IgD-negative memory B cell (primary cell): Measurements from ENCODE around the gene CHMP4A. TPM values are rescaled to one million over a fixed set of nuclear protein-coding genes. Genes with fewer than 3 reads are reported as not detected.
"Not testable (repeated sequence)": the region's sequence is repeated elsewhere in the genome, so short reads cannot be mapped to it uniquely, and the experiment has no call there.

Experiments
- H3K27ac Mint-ChIP-seq, 3 donors: one replicate each; pipeline ENCODE4 v1.8.0; 2020 to 2022; ENCODE audit warnings: mild to moderate bottlenecking in 3 of 3, mixed read lengths in 3 of 3, moderate library complexity in 1 of 3
- H3K27me3 Mint-ChIP-seq: one replicate; pipeline ENCODE4 v1.8.0; 2021; ENCODE audit warnings: mixed read lengths
- H3K36me3 Mint-ChIP-seq: one replicate; pipeline ENCODE4 v1.8.0; 2020; ENCODE audit warnings: mild to moderate bottlenecking, mixed read lengths
- H3K4me1 Mint-ChIP-seq, 3 donors: one replicate each; pipeline ENCODE4 v1.8.0; 2020 to 2022; ENCODE audit warnings: mixed read lengths in 3 of 3, mild to moderate bottlenecking in 1 of 3
- H3K4me3 Mint-ChIP-seq, 4 donors: one replicate each; pipeline ENCODE4 v1.8.0; 2020 to 2022; ENCODE audit warnings: mild to moderate bottlenecking in 4 of 4, mixed read lengths in 4 of 4, moderate library complexity in 3 of 4
- H3K9me3 Mint-ChIP-seq, 3 donors: one replicate each; pipeline ENCODE4 v1.8.0; 2020 to 2021; ENCODE audit warnings: mixed read lengths in 3 of 3, mild to moderate bottlenecking in 1 of 3
- polyA plus RNA-seq: library from polyadenylated mRNA; unstranded; fragments of 300-500 nt; fragmentation: Illumina TruSeq; gene quantifications from one replicate; pipeline ENCODE4 v1.2.3, GENCODE V29; 2021

Gene CHMP4A
- polyA plus RNA-seq, 1 donor from 2014 or later = 170 TPM

GRCh38 chr14:24237463-24237955, 24.2 kb upstream of the CHMP4A start:
- Mint-ChIP-seq H3K36me3 (no peaks in the 10 kb centered on the region), H3K4me3 (peak overlapping the region in 2 of 4 donors; percentile 1 to 92), H3K4me1 (peaks cover 21 to 53% (median 49%) of the 10 kb centered on the region in 3 donors), H3K9me3 (no peaks in the 10 kb centered on the region), H3K27ac (peak overlapping the region in 1 of 3 donors; percentile 39), H3K27me3 (no peaks in the 10 kb centered on the region)

GRCh38 chr14:24236689-24237462, 23.6 kb upstream of the CHMP4A start:
- Mint-ChIP-seq H3K36me3 (no peaks in the 10 kb centered on the region), H3K9me3 (no peaks in the 10 kb centered on the region), H3K27ac (peak overlapping the region in 1 of 3 donors; percentile 77), H3K4me3 (peak overlapping the region in 1 of 4 donors; percentile 92), H3K4me1 (peaks cover 23 to 53% (median 48%) of the 10 kb centered on the region in 3 donors), H3K27me3 (no peaks in the 10 kb centered on the region)

GRCh38 chr14:24235804-24236688, 22.8 kb upstream of the CHMP4A start:
- peaks cover 30 to 57% (median 53%) of the 10 kb centered on the region in 3 donors for H3K4me1 Mint-ChIP-seq
- H3K27ac Mint-ChIP-seq = peak overlapping the region; percentile 76 to 81 (median 77)
- no peaks in the 10 kb centered on the region for H3K36me3 Mint-ChIP-seq
- H3K27me3 Mint-ChIP-seq = no peaks in the 10 kb centered on the region
- H3K4me3 Mint-ChIP-seq = peak overlapping the region in 1 of 4 donors; percentile 92
- H3K9me3 Mint-ChIP-seq = no peaks in the 10 kb centered on the region

- Mint-ChIP-seq H3K27ac (peak overlapping the region; percentile 82 to 89 (median 88)), H3K27me3 (no peaks in the 10 kb centered on the region), H3K4me1 (peaks cover 22 to 45% (median 41%) of the 10 kb centered on the region in 3 donors), H3K36me3 (no peaks in the 10 kb centered on the region), H3K4me3 (peak overlapping the region; percentile 16 to 92 (median 42)), H3K9me3 (no peaks in the 10 kb centered on the region)
Measured at GRCh38 chr14:24234095-24235005, 21.1 kb upstream of the CHMP4A start.

- peak overlapping the region; percentile 92 to 100 (median 99) for H3K4me3 Mint-ChIP-seq
- no peaks in the 10 kb centered on the region for H3K36me3 Mint-ChIP-seq
- peak overlapping the region in 2 of 3 donors; percentile 88 to 94 for H3K27ac Mint-ChIP-seq
- no peaks in the 10 kb centered on the region for H3K9me3 Mint-ChIP-seq
- peaks cover 25 to 38% (median 35%) of the 10 kb centered on the region in 3 donors for H3K4me1 Mint-ChIP-seq
- H3K27me3 Mint-ChIP-seq = no peaks in the 10 kb centered on the region
Measured at GRCh38 chr14:24233538-24233866, 20.2 kb upstream of the CHMP4A start.

GRCh38 chr14:24232645-24233537, 19.6 kb upstream of the CHMP4A start, which contains the start of gene GMPR2:
GMPR2 (plus strand) TSS chr14:24232929; CDS start chr14:24233254, 325 bp downstream.
- Mint-ChIP-seq H3K9me3 (no peaks in the 10 kb centered on the region), H3K27ac (peak within 1 kb of the TSS; percentile 88 to 97 (median 94)), H3K36me3 (no peaks in the 10 kb centered on the region), H3K4me3 (peak within 1 kb of the TSS; percentile 92 to 100 (median 99)), H3K4me1 (peaks cover 25 to 34% (median 31%) of the 10 kb centered on the region in 3 donors), H3K27me3 (no peaks in the 10 kb centered on the region)

GRCh38 chr14:24232121-24232644, 18.9 kb upstream of the CHMP4A start, which contains the start of gene NEDD8:
NEDD8 (minus strand) TSS chr14:24232367; CDS start chr14:24232267, 100 bp downstream.
- Mint-ChIP-seq H3K4me1 (peaks cover 27 to 34% (median 28%) of the 10 kb centered on the region in 3 donors), H3K27ac (peak within 1 kb of the TSS; percentile 88 to 97 (median 94)), H3K9me3 (no peaks in the 10 kb centered on the region), H3K4me3 (peak within 1 kb of the TSS; percentile 92 to 100 (median 99)), H3K36me3 (no peaks in the 10 kb centered on the region), H3K27me3 (no peaks in the 10 kb centered on the region)

- H3K4me3 Mint-ChIP-seq = peak overlapping the region; percentile 92 to 100 (median 99)
- peak overlapping the region; percentile 86 to 97 (median 88) for H3K27ac Mint-ChIP-seq
- H3K36me3 Mint-ChIP-seq = no peaks in the 10 kb centered on the region
- H3K9me3 Mint-ChIP-seq = no peaks in the 10 kb centered on the region
- H3K27me3 Mint-ChIP-seq = no peaks in the 10 kb centered on the region
- H3K4me1 Mint-ChIP-seq = peaks cover 22 to 38% (median 33%) of the 10 kb centered on the region in 3 donors
Measured at GRCh38 chr14:24231263-24232120, 18.2 kb upstream of the CHMP4A start.

- Mint-ChIP-seq H3K27ac (peak overlapping the region in 1 of 3 donors; percentile 63), H3K9me3 (no peaks in the 10 kb centered on the region), H3K4me3 (peak overlapping the region in 1 of 4 donors; percentile 45), H3K4me1 (peaks cover 17 to 30% (median 29%) of the 10 kb centered on the region in 3 donors), H3K36me3 (no peaks in the 10 kb centered on the region), H3K27me3 (no peaks in the 10 kb centered on the region)
Measured at GRCh38 chr14:24228902-24229301, 15.6 kb upstream of the CHMP4A start.

GRCh38 chr14:24226473-24226872, 13.2 kb upstream of the CHMP4A start:
- H3K9me3 Mint-ChIP-seq = no peaks in the 10 kb centered on the region
- peak overlapping the region in 1 of 4 donors; percentile 45 for H3K4me3 Mint-ChIP-seq
- no peaks in the 10 kb centered on the region for H3K36me3 Mint-ChIP-seq
- peak overlapping the region in 1 of 3 donors; percentile 32 for H3K27ac Mint-ChIP-seq
- H3K27me3 Mint-ChIP-seq = no peaks in the 10 kb centered on the region
- H3K4me1 Mint-ChIP-seq = peaks cover 5 to 22% (median 18%) of the 10 kb centered on the region in 3 donors

- Mint-ChIP-seq H3K4me3 (peak overlapping the region in 1 of 4 donors; percentile 37), H3K4me1 (peaks cover under 1 to 17% (median 13%) of the 10 kb centered on the region in 3 donors), H3K9me3 (no peaks in the 10 kb centered on the region), H3K36me3 (peaks cover 1% of the 10 kb centered on the region), H3K27me3 (no peaks in the 10 kb centered on the region), H3K27ac (no peak overlapping the region)
Measured at GRCh38 chr14:24224618-24225071, 11.4 kb upstream of the CHMP4A start.

- H3K36me3 Mint-ChIP-seq, H3K9me3 Mint-ChIP-seq: not testable (repeated sequence)
Measured at GRCh38 chr14:24222987-24223386, 9.7 kb upstream of the CHMP4A start.

More at GRCh38 chr14:24222987-24223386, 9.7 kb upstream of the CHMP4A start:
- not testable (repeated sequence) for H3K27ac Mint-ChIP-seq, H3K27me3 Mint-ChIP-seq, H3K4me3 Mint-ChIP-seq
- H3K4me1 Mint-ChIP-seq = peaks cover 4 to 18% (median 15%) of the 10 kb centered on the region in 3 donors
